Activated T-helper 9 cell treated with anti-CD3 and anti-CD28 coated beads, Interleukin-2, amount 50 U/mL, for 16 hours (primary cell): ENCODE measurements around the gene NELL1.
"Not testable (repeated sequence)": the region's sequence is repeated elsewhere in the genome, so short reads cannot be mapped to it uniquely, and the experiment has no call there.

Experiments
- DNase-seq: peaks from one replicate; pipeline ENCODE4 v3.0.0-alpha.2; 2020; ENCODE audit warnings: low read depth

The NELL1 gene

GRCh38 chr11:21205205-21205604 is 535.8 kb downstream of the NELL1 start:
- DNase-seq, result no peak

DNA sequence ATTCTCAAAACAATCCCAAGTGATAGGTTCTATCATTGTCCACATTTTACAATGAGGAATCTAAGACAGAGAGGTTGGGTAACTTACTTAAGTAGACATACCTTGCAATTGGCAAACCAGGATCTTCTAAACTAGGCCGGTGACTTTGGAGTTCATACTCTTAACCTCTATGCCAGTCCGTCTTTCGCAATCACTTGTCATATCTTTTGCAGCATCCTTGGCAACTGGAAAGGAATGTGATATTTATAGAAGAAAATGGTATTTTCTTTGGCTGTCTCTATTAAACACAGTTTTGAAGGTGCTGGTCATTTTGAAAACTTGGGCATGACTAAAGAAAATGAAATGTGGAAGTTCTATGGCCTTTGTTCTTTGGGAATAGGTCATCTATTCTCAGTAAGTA is 556.5 kb downstream of the NELL1 start:
- DNase-seq, result no peak

DNA sequence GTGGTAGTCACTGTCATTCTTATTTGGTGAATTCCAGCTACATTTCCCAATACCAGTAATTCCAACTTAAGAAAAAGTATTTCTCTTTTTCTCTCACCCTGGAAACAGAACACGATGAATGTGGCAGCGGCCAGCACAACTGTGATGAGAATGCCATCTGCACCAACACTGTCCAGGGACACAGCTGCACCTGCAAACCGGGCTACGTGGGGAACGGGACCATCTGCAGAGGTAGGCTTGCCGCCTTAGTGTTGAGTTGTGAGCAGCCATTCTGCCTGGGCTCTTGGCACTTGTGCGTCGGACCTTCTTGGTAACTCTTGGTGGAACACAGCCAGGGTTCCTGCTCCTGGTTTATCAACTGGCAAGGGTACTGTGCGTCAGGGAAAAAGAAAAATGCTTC is 559.8 kb downstream of the NELL1 start:
- DNase-seq, result no peak

GRCh38 chr11:21250196-21250595 is 580.8 kb downstream of the NELL1 start:
- no peak for DNase-seq

- DNase-seq, result no peak
Observed at GRCh38 chr11:21254055-21254454, 584.7 kb downstream of the NELL1 start.

DNA sequence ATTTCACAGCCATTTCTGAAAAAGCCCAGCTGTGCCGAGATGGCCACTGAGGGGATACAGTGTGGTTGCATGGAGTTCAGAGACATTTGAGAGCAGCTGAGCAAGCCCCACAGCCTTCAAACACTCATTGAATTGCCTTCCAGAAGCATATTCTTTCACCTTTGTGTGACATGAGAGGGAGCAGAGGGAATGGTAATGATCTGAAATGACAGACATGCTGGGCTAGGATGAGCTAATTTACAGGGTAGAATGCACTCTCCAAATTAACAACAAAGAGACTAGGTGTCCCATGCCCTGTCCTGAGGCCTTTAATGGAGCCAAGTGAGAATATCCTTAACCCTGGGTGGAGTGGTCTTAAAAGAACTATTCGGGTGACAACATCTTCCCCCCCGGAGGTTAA is 585.4 kb downstream of the NELL1 start:
- no peak for DNase-seq

DNA sequence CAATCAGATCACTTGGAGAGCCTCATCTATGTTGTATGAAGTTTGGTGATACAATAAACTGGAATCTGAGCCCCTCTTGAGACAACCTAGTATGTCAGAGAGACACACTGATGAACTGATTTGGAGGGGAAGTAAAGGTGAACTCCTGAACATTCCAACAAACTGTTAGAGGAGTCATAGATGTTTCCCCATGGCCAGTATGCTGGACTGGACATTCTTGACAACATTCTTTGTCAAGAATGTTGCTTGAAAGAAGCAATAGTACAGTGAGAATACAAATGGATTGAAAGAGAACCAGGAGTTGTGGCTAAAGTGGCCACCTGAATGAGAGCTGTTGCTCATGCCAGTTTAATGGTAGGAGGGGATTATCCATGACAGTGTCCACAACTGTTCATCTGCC is 588.1 kb downstream of the NELL1 start:
- no peak for DNase-seq

DNA sequence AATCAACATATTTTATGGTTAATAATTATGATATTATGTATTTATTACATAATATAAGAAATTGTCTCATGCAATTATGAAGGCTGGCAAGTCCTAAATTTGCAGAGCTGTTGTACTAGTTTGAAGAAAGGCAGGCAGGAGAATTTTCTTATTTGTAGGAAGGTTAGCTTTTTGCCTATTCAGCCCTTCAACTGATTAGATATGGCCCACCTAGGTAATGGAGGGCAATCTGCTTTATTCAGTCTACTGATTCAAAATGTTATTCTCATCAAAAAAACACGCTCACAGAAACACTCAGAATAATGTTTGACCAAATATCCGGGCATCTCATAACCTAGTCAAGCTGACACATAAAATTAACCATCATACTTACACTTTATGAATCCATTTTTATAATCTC is 589.0 kb downstream of the NELL1 start:
- DNase-seq, result no peak

- no peak for DNase-seq
Observed at GRCh38 chr11:21260101-21260500, 590.7 kb downstream of the NELL1 start.

GRCh38 chr11:21262992-21263391 is 593.6 kb downstream of the NELL1 start:
- no peak for DNase-seq

GRCh38 chr11:21264125-21264524 is 594.7 kb downstream of the NELL1 start:
- no peak for DNase-seq

DNA sequence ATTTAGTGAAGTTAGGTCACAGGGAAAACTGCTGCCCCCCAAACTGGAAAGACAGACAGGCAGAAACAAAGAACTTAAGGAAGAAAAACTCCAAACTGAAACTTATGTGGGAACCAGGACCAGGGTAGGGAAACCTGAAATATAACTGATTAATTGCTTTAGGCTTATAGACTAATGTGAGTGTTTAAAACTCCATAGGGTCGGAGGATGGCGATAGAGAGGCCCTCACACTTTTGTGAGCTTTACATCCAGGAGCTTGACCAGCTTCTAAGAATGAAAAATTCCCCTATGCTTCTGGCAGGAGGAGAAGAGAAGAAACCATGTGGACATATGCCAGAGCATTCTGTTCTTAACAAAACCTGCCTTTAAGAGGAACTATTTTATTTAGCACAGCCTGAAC is 598.6 kb downstream of the NELL1 start:
- no peak for DNase-seq

DNA sequence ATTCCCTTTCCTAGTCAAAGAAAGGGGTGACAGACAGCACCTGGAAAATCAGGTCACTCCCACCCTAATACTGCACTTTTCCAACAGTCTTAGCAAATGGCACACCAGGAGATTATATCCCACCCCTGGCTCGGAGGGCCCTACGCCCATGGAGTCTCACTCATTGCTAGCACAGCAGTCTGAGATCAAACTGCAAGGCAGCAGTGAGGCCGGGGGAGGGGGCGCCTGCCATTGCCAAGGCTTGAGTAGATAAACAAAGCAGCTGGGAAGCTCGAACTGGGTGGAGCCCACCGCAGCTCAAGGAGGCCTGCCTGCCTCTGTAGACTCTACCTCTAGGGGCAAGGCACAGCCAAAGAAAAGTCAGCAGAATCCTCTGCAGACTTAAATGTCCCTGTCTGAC is 602.8 kb downstream of the NELL1 start:
- DNase-seq, result not testable (repeated sequence)

GRCh38 chr11:21278840-21279239 is 609.5 kb downstream of the NELL1 start:
- DNase-seq, result no peak

GRCh38 chr11:21285104-21285503 is 615.7 kb downstream of the NELL1 start:
- no peak for DNase-seq

DNA sequence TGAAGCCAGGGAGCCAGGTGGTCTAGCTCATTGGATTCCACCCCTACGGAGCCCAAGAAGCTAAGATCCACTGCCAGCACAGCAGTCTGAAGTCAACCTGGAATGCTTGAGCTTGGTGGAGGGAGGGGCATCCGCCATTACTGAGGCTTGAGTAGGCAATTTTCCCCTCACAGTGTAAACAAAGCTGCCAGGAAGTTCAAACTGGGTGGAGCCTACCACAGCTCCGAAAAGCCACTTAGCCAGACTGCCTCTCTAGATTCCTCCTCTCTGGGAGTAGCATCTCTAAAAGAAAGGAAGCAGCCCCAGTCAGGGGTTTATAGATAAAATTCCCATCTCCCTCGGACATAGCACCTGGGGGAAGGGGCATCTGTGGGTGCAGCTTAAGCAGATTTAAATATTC is 620.3 kb downstream of the NELL1 start:
- DNase-seq, result no peak

GRCh38 chr11:21295508-21295907 is 626.1 kb downstream of the NELL1 start:
- DNase-seq, result no peak

- no peak for DNase-seq
Observed at GRCh38 chr11:21301981-21302380, 632.6 kb downstream of the NELL1 start.

DNA sequence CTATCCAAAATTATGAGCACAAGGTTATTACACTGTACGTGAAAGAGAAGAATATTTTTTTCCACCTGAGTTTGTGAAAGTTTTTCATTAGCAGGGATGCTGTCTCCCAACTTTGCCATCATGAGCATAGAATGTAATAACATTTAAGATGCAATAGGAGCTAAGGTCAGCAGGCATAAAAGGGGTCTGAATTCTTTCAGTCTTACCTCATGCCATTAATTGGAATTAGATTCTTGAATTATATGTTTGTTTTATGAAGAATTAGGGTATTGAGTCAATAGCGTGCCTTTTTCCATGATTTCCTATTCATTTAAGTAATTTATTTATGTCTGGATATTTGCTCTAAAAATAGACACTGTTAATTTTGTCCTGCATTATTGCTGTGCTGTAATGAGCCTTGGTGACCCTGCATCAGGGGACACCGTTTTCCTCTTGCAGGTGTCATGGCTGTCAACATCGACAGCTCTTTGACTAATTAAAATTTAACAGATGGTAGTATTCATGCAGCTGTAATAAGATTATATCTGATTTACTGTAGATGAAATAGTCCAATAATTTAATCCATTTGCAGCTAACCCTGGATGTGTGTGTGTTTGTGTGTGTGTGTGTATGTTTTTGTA is 637.5 kb downstream of the NELL1 start:
- DNase-seq, result no peak

DNA sequence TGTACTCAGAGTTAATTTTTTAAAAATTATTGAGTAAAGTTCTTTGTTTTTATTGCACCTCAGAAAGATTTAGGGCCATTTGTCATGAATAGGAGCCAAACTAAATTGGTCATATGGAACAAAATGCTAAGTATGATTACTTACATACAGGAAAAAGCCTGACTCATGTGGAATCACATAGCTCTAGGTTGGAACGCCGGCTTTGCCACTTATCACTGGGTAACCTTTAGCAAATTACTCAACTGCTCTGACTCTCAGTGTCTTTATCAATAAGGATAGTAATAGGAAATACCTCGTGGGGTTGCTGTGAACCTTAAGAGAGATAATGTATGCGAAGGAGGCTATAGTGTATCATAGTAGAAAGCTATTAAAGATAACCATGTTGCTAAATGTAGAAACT is 638.5 kb downstream of the NELL1 start:
- DNase-seq, result no peak

- no peak for DNase-seq
Observed at GRCh38 chr11:21316591-21316990, 647.2 kb downstream of the NELL1 start.

GRCh38 chr11:21321072-21321471 is 651.7 kb downstream of the NELL1 start:
- no peak for DNase-seq

- no peak for DNase-seq
Observed at GRCh38 chr11:21321530-21321929, 652.1 kb downstream of the NELL1 start.

DNA sequence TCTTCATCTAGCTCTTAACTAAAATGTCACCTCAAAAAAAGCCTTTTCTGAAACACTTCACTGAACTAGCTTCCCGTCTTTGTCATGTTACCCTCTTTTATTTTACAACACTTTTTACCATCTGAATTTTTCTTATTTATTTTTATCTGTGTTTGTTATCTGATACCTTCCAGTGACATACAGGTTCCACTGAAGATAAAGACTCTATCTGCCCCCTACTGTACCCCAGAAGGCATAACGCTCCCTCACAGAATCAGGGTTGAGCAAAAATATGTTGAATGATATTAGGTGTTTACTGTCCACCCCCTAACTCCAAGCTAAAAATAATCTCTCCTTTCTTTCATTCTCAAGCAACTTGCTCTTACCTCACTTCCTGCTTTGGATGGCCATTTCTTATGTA is 654.2 kb downstream of the NELL1 start:
- no peak for DNase-seq

GRCh38 chr11:21343204-21343603 is 673.8 kb downstream of the NELL1 start:
- DNase-seq, result no peak
